Chondrocyte (in vitro differentiated cells): ENCODE results near the gene ZNF710. TPM values are rescaled to one million over a fixed set of nuclear protein-coding genes. Genes with fewer than 3 reads are reported as not detected.

ENCODE experiments used
- DNase-seq: peaks from one replicate; pipeline ENCODE4 v3.0.0; 2021; ENCODE audit warnings: mixed read lengths, low spot score
- H3K27ac Mint-ChIP-seq: one replicate; pipeline ENCODE4 v1.8.0; 2021; ENCODE audit warnings: mild to moderate bottlenecking, moderate library complexity, mixed read lengths; ENCODE audit not compliant: unreplicated experiment
- H3K27me3 Mint-ChIP-seq: 2 replicates; pipeline ENCODE4 v1.8.0; 2021; ENCODE audit warnings: low read depth, mixed read lengths
- H3K36me3 Mint-ChIP-seq: 2 replicates; pipeline ENCODE4 v1.8.0; 2021; ENCODE audit warnings: low read depth, mixed read lengths
- H3K4me1 Mint-ChIP-seq: 2 replicates; pipeline ENCODE4 v1.8.0; 2021; ENCODE audit warnings: low read depth, mild to moderate bottlenecking, mixed read lengths
- H3K4me3 Mint-ChIP-seq: one replicate; pipeline ENCODE4 v1.8.0; 2021; ENCODE audit warnings: mild to moderate bottlenecking, moderate library complexity, mixed read lengths; ENCODE audit not compliant: unreplicated experiment
- H3K9me3 Mint-ChIP-seq: 2 replicates; pipeline ENCODE4 v1.8.0; 2021; ENCODE audit warnings: low read depth, mixed read lengths
- total RNA-seq: library from RNA; stranded (reverse); gene quantifications from 3 replicates; pipeline ENCODE4 v1.2.1, GENCODE V29; 2021
- TF ChIP-seq, protein P1 (sequence below): fragments of 200-600 bp; sonication (generic); IDR thresholded peaks from 2 replicates; pipeline ENCODE4 v1.5.0; 2021; ENCODE audit warnings: antibody characterized with exemption, mild to moderate bottlenecking, moderate library complexity

Gene ZNF710
- total RNA-seq, 1 donor from 2014 or later, result 12.9 TPM

DNA sequence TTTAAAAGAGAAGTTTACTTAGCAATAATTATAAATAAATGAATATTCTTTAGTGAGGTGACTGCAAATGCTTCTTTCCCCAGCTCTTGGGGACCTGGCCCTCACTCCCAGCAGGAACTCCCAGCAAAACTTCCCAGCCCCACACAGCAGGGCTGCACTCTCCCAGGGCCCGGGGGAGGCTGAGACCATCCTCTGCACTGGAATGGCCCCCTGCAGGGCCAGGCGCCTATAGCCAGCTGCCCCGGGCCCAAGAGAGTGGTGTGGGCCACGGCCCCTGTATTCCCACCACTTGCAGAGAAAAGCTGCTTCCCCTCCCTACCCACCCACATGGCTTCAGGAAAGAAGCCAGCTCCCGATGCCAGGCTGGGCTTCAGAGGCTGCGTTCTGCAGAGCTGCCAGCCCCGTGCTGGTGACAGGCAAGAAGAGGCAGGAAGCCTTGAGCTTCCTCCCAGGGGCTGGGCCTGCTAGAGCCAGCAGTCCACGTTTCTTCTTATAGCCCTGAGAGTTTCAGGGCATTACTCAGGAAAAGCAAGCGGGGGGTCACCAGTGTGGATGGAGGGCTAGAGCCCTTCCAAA lies 81.1 kb downstream of the ZNF710 start:
- DNase-seq, result no peak
- Mint-ChIP-seq H3K4me1 (peaks cover 5% of the 10 kb centered on the region), H3K9me3 (no peaks in the 10 kb centered on the region), H3K4me3 (no peak overlapping the region), H3K27me3 (no peaks in the 10 kb centered on the region), H3K27ac (no peak overlapping the region), H3K36me3 (peaks cover 17% of the 10 kb centered on the region)
- TF ChIP-seq, protein P1, sequence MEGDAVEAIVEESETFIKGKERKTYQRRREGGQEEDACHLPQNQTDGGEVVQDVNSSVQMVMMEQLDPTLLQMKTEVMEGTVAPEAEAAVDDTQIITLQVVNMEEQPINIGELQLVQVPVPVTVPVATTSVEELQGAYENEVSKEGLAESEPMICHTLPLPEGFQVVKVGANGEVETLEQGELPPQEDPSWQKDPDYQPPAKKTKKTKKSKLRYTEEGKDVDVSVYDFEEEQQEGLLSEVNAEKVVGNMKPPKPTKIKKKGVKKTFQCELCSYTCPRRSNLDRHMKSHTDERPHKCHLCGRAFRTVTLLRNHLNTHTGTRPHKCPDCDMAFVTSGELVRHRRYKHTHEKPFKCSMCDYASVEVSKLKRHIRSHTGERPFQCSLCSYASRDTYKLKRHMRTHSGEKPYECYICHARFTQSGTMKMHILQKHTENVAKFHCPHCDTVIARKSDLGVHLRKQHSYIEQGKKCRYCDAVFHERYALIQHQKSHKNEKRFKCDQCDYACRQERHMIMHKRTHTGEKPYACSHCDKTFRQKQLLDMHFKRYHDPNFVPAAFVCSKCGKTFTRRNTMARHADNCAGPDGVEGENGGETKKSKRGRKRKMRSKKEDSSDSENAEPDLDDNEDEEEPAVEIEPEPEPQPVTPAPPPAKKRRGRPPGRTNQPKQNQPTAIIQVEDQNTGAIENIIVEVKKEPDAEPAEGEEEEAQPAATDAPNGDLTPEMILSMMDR, result no peak

DNA sequence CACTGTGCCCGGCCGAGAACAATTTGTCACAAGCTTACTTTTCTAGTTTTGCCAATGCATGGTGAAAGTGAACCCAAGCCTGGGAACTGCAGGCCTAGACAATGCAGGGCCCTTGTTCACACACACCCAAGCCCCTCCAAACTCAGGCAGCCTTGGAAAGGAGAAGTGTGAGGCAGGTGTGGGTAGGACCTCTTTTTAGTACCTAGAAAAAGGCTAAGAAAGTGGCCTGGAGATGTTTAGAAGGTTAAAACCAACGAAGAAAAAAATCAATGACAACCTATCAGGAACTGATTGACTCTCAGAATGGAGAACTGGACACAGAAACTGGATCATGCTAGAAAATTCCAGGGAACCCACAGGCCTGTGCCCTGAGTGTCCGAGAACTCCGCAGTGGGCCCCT lies 82.3 kb downstream of the ZNF710 start:
- Mint-ChIP-seq H3K9me3 (no peaks in the 10 kb centered on the region), H3K27me3 (no peaks in the 10 kb centered on the region), H3K4me1 (peaks cover 5% of the 10 kb centered on the region), H3K36me3 (peaks cover 23% of the 10 kb centered on the region), H3K27ac (no peak overlapping the region), H3K4me3 (no peak overlapping the region)
- TF ChIP-seq, protein P1, result no peak
- no peak for DNase-seq

DNA sequence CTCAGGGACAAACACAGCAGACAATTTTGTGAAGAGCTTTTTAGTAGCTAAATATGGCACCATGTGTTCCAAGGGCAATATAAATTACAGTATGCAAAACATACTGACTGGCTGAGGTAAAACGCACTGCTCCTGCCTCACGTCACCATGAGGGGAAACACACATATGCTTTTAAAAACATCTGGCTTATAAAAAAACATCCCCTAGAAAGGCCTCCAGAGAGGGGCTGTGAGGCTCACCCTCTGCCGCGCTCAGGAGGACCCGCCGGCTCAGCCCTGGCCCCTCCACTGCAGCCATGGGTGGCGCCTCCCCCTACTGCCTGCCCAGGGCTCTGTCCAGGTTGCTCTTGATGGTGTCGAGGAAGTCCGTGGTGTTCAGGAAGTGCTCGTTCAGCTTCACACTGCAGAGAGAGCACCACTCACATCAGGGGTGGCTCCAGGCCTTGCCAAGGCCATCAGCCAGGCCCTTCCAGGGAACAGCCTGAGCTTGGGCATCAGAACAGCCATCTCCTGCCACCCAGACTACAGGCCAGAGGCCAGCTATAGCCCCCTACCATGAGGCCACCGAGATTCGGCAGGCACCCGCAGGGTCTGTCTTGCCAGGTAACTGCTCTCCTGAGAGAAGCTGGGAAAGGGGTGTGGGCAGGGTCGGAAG lies 83.0 kb downstream of the ZNF710 start:
- H3K9me3 Mint-ChIP-seq, result no peaks in the 10 kb centered on the region
- TF ChIP-seq, protein P1, result no peak
- no peak overlapping the region for H3K27ac Mint-ChIP-seq
- H3K4me3 Mint-ChIP-seq, result no peak overlapping the region
- H3K27me3 Mint-ChIP-seq, result no peaks in the 10 kb centered on the region
- peaks cover 25% of the 10 kb centered on the region for H3K36me3 Mint-ChIP-seq
- H3K4me1 Mint-ChIP-seq, result peaks cover 5% of the 10 kb centered on the region
- no peak for DNase-seq

DNA sequence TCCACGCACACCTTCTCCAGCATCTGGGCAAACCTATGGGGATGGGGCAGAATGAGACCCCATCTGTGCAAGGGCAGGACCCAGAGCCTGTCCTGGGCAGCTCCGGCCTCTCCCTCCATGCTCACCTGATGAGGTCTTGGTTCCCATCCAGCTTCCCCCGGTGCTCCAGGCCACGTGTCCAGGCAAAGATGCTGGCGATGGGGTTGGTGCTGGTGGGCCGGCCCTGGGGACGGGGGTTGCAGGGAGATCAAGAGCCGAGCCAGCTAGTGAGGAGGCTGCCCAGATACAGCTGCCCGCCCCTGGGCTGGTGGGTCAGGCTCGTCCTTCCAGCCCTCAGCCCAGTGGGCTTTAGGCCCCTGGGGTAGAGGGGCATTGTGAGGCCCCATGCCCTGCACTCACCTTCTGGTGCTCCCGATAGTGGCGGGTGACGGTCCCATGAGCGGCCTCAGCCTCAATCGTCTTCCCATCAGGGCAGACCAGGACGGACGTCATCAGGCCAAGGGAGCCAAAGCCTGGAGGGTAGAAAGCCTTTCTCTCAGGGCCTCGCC lies 83.8 kb downstream of the ZNF710 start:
- Mint-ChIP-seq H3K4me3 (no peak overlapping the region), H3K36me3 (peaks cover 30% of the 10 kb centered on the region), H3K27ac (no peak overlapping the region), H3K9me3 (no peaks in the 10 kb centered on the region), H3K27me3 (no peaks in the 10 kb centered on the region), H3K4me1 (peaks cover 5% of the 10 kb centered on the region)
- TF ChIP-seq, protein P1, result no peak
- no peak for DNase-seq

DNA sequence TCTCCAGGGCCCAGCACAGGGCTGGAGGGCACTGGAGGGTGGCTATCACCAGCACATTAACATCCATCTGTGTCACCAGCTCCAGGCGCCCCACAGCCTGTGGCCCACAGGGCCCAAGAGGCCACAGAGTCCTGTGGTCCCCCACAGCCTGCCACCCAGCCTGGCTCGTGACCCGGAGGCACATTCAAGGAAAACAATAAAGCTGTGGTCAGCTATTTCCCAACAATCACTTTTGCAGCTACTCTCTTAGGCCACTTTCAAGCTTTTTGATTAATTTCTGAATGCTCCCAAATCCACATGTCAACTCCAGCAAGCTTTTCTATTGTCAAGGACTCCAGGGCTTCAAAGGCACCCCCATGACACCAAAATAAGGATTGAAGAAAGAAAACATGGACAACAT lies 84.4 kb downstream of the ZNF710 start:
- no peaks in the 10 kb centered on the region for H3K9me3 Mint-ChIP-seq
- H3K4me3 Mint-ChIP-seq, result no peak overlapping the region
- no peak overlapping the region for H3K27ac Mint-ChIP-seq
- no peaks in the 10 kb centered on the region for H3K27me3 Mint-ChIP-seq
- peaks cover 5% of the 10 kb centered on the region for H3K4me1 Mint-ChIP-seq
- DNase-seq, result no peak
- peaks cover 31% of the 10 kb centered on the region for H3K36me3 Mint-ChIP-seq
- TF ChIP-seq, protein P1, result no peak
